Measurements from ENCODE around the gene AIP.
"Not testable (repeated sequence)": the region's sequence is repeated elsewhere in the genome, so short reads cannot be mapped to it uniquely, and the experiment has no call there.

The AIP gene

DNA sequence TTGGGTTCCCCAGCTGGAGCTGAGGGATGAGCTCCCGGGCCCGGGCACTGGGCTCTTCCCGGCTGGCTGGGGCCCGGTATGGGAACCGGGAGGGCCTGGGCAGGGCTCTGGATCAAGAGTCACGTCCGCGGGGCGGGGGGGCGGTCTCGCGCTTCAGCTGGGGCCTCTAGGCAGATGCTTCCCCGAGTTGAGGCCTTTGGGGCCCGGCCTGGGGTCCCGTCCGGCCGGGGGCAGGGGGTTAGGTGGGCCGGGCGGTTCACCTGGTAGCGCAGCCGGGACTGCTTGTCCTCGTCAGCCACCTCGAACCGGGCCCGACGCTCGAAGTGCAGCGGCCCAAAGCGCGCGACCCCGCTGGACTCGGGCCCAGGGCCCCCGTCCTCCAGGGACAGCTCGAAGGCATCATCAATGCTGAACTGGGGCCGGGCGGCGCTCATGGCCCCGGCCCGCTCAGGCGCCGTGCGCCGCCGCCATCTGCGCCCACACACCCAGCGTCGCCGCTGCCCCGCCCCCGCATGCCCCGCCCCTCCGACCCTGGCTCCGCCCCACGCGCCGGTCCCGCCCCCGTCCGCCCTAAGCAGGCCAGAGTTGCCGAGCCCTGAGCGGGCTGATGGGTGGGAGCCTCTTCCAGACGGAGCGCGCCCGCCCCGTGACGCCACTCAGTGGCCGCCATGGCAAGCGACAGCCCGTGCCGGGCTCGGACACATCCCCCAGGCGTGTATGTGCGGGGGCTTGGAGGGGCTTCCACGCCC lies 13.9 kb upstream of the AIP start, which contains the start of gene TMEM134:
Gene TMEM134 (minus strand): TSS at position 493 of the 749 bp plus-strand sequence. CDS start 59 bp downstream, at position 434.
- peak; percentile 77 to 79 for DNase-seq (ENCODE audit: low read depth in 2 of 2)

DNA sequence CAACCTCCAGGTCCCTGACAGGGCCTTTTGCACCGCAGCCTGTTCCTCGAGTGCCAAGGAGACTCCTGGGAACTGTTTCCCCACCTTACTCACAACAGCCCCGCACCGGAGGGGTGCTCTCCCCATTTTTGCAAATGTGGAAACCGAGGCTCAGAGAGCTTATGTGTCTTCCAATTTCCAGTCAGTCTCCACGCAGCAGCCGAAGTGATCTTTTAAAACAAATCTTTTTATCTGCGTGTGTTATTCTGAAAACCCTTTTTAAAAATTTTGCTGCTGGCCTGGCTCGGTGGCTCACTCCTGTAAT lies 13.4 kb upstream of the AIP start:
- DNase-seq (ENCODE audit: low read depth in 2 of 2) = no peak

DNA sequence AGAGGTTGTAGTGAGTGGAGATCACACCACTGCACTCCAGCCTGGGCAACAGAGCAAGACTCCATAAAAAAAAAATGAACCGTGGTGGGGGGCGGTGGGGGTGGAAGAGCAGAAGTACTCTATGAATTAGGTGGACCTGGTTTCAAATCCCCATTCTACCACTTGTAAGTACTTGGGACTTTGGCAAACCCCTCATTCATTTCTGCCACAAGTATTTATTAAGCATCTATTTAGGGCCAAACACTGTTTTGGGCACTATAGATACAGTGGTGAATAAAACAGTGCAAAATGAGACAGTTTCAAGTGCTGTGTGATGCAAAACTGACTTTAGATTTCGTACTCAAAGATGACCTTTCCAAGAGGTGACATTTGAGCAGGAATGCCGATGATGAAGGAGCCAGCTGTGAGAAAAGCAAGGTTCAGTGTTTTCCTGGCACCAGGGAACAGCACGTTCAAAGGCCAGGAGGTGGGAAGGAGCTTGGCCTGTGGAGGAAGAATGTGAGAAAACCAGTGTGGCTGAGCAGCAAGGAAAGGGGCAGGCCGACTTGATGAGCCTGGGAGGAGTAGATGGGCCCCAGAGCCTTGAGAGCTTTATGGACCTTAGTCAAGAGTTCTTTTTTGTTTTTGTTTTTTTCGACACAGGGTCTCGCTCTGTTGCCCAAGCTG lies 12.4 kb upstream of the AIP start:
- DNase-seq (ENCODE audit: low read depth in 2 of 2) = no peak

DNA sequence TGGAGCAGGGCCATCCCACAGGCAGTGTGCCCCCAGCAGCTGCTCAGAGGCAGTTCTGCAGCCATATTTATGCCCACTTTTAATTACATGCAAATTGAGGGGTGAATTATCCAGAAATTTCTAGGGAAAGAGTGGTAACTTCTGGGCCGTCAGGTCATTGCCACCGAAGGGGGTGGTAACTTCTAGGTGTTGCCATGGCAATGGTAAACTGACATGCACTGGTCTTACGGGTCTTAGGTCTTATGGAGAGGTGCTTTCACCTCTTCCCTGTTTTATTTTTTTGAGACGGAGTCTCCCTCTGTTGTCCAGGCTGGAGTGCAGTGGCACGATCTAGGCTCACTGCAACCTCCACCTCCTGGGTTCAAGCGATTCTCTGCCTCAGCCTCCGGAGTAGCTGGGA lies 9.9 kb upstream of the AIP start:
- no peak for DNase-seq (ENCODE audit: low read depth in 2 of 2)

DNA sequence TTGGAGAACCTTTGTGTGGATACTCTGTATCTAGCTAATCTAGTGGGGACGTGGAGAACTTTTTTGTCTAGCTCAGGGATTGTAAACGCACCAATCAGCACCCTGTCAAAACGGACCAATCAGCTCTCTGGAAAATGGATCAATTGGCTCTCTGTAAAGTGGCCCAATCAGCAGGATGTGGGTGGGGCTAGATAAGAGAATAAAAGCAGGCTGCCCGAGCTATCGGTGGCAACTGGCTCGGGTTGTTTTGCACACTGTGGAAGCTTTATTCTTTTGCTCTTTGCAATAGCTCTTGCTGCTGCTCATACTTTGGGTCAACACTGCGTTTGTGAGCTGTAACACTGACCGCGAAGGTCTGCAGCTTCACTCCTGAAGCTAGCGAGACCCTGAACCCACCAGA lies 6.1 kb upstream of the AIP start:
- not testable (repeated sequence) for DNase-seq (ENCODE audit: low read depth in 2 of 2)

DNA sequence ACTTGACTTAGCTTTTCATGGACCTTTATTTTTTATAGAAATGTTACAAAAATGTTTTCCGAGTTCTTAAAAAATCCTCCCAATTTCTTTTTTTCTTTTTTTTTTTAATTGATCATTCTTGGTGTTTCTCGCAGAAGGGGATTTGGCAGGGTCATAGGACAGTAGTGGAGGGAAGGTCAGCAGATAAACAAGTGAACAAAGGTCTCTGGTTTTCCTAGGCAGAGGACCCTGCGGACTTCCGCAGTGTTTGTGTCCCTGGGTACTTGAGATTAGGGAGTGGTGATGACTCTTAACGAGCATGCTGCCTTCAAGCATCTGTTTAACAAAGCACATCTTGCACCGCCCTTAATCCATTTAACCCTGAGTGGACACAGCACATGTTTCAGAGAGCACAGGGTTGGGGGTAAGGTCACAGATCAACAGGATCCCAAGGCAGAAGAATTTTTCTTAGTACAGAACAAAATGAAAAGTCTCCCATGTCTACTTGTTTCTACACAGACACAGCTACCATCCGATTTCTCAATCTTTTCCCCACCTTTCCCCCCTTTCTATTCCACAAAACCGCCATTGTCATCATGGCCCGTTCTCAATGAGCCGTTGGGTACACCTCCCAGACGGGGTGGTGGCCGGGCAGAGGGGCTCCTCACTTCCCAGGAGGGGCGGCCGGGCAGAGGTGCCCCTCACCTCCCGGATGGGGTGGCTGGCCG lies 5.3 kb upstream of the AIP start:
- not testable (repeated sequence) for DNase-seq (ENCODE audit: low read depth in 2 of 2)

DNA sequence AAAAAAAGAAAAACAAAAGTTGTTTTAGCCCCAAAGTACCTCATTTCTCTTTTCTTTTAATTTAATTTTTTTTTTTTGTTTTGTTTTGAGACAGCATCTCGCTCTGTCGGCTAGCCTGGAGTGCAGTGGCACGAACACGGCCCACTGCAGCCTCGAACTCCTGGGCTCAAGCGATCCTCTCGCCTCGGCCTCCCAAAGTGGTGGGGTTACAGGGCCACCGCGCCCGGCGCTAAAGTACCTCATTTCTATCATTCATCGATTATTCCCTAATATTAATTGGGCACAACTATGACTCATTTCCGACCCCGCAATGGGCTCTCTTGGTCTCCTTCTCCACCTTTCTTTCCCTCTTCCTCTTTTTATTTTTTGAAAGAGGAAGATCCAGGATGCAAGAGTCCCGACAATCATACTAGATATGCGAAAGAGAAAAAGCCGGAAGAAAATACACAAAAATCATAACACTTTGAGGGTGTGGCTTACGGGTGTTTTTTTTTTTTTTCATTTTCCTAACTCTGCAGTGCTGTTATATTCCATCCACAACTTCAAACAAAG lies 475 bp upstream of the AIP start:
- no peak for DNase-seq (ENCODE audit: low read depth in 2 of 2)

DNA sequence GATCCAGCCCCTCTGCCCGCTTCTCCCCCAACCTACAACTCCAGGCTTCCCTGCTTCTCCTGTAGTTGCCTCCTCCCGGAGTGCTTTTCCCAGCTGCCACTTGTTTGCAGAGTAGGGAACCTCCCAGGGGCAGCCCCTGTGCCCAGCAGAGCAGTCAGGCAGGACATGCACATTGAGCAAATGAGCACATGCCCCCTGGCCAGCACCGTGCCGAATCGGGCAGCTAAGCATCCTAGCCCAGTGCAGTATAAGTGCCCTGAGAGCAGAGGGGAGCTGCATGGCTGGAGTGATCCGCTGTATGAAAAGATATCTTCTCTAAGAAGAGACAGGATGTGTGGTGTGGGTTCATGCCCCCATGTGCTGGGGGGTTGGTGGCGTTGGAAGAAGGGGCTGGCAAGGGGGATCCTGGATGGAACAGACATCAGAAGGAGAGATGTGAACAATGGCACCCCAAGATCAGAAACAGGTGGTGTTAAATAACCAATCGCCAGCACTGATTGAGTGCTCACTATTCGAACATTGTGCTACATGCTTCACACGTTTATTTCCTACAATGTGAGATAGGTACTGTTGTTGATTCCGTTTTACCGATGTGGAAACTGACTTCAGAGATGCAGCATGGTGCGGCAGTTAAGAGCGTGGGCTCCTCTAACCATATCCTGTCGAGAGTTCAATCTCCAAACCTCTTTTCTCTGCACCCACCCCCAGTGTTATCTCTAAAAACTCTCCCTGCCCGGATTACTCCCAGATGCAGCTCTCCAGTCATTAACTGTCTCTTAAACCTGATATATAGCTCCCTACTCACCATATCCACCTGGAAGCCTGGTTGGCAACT lies 1.2 kb downstream of the AIP start:
- no peak for DNase-seq (ENCODE audit: low read depth in 2 of 2)

DNA sequence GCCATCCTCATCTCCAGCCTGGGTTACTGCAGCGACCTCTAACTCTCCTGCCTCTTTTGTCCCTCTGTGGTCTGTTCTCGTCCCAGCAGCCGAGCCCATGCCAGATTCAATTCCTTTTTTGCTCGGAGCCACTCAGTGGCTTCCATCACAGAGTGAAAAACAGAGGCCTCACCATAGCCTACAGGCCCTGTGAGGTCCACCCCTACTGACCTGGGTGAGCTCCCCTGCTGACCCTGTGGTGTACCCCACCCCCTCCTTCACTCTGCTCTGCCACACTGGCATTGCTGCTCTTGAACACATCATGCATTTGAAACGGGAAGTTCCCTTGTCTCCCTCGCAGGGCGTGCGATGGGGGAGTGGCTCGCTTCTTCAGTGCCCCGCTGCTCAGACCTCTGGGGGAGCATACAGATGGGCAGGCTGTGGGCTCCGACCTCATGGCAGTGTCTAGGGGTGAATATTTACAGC lies 2.1 kb downstream of the AIP start:
- no peak for DNase-seq (ENCODE audit: low read depth in 2 of 2)

DNA sequence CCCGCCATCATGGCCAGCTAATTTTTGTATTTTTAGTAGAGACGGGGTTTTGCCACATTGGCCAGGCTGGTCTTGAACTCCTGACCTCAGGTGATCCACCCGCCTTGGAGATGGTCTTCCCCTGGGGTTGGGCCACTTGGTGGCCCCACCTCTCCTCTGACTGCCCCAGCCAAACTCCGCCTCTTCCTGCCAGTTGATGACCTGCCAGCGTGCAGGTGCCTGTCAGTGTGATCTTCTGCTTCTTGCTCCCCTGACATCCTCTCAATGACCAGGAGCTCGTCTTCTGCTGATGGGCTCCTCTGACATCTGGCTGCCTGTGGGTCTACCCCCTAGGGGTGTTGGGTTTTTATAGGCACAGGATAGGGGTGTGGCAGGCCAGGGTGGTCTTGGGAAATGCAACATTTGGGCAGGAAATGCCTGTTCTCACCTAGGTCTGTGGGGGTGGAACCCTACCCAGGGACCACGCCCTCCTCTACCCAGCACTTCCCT lies 3.1 kb downstream of the AIP start:
- DNase-seq (ENCODE audit: low read depth in 2 of 2) = not testable (repeated sequence)

DNA sequence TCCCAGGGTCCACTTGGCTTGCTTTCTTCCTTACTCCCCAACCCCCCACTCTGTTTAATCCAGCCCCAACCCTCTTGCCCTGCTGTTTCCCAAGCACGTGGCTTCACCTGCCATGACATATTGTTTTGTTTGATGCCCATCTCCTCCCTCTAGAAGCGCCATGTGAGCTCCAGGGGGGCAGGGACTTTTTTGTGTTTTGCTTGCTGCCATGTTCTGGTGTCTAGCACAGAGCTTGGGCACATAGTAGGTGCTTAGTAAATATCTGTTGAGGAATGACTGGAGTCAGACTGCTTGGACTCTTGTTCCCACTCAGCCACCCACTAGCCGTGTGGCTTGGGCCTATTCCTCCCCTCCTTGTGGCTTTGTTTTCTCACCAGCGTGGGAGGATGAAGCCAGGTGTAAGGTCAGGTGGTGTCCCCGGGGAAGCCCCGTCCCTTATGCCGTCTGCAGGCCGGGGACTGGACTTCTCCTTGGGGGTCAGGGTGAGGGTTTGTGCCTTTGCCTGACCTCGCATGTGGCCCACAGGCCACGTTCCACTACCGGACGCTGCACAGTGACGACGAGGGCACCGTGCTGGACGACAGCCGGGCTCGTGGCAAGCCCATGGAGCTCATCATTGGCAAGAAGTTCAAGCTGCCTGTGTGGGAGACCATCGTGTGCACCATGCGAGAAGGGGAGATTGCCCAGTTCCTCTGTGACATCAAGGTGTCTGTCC lies 3.8 kb downstream of the AIP start:
- no peak for DNase-seq (ENCODE audit: low read depth in 2 of 2)

DNA sequence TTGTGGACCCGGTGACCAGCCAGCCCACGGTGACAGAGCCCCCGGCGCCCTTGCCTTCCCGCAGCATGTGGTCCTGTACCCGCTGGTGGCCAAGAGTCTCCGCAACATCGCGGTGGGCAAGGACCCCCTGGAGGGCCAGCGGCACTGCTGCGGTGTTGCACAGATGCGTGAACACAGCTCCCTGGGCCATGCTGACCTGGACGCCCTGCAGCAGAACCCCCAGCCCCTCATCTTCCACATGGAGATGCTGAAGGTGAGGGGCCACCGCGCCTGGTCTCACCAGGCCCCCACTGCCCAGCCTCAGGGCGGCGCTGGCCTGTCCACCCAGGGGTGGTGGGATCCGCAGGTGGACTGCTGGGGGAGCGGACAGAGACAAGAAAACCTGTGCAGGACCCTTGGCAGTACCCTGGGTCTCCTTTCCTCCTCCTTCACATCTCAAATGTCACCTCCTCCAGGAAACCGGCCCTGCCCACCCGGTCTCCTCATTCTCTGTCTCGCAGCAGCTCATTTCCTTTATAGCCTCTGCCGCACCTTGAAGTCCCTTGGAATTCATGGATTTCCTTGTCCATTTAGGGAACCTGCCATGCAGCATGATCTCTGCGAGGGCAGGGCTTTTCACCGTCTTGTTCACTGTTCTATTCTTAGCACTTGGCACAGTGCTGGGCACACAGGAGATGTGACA lies 6.5 kb downstream of the AIP start:
- DNase-seq (ENCODE audit: low read depth in 2 of 2) = no peak

DNA sequence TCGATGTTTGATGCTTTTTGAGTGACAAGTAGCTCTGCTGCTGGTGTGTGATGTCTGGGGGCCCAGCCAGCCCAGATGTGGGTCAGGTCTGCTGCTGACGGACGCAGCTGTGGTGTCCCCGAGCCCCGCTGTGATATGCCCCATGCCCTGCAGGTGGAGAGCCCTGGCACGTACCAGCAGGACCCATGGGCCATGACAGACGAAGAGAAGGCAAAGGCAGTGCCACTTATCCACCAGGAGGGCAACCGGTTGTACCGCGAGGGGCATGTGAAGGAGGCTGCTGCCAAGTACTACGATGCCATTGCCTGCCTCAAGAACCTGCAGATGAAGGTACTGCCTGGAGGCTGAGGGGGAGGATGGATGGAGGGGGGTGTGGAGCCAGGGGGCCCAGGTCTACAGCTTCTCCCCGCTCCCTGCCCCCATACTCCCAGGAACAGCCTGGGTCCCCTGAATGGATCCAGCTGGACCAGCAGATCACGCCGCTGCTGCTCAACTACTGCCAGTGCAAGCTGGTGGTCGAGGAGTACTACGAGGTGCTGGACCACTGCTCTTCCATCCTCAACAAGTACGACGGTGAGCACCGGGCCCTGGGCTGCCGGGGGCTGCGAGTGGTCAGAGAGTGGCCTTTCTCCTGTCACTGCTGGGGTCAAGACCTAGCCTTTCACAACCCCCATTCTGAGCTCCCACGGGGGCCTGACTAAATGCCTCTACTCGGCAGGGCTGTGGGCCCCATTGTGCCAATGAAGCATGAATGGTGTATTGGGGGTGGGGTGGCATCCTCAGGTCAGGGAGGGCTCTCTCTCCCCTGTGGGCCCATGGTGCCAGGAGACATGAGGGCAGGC lies 7.3 kb downstream of the AIP start:
- DNase-seq (ENCODE audit: low read depth in 2 of 2) = no peak

DNA sequence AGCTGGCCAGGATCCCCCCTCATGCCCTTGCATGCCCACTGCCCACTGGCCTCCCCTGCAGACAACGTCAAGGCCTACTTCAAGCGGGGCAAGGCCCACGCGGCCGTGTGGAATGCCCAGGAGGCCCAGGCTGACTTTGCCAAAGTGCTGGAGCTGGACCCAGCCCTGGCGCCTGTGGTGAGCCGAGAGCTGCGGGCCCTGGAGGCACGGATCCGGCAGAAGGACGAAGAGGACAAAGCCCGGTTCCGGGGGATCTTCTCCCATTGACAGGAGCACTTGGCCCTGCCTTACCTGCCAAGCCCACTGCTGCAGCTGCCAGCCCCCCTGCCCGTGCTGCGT lies 7.9 kb downstream of the AIP start:
- DNase-seq (ENCODE audit: low read depth in 2 of 2) = no peak

DNA sequence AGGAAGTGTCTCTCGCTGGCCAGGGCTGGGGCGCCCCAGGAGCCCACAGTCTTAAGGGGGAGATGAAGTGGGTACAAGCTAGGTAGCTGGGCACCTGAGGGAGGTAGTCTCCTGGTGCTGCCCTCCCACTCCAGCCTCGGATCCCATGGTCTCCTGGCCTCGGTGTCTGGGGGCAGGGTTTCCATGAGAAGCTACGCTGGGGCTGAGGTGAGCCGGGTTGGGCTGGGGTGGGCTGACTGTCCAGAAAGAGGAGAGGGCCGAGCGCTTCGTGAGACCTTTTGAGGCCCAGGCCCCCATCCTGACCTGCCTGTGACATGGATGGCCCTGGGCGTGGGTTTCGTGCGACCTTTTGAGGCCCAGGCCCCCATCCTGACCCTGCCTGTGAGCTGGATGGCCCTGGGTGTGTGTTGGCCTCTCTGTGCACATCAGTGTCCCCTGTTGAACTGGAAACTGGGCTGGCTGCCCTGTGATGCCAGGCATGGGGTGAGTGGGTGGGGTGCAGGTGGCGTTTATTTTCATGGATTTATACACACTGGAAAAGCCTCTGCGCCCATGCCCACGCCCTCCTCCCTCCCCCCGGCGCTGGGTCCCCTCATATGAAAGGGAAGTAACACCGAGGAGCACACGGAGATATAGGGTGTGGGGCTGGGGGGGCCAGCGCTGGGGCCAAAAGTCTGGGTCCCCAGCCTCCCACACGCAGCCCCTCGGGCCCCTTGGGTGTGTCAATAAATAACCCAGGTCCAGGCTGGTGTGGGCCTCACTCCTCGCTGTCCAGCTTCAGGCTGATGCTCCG lies 8.6 kb downstream of the AIP start:
- no peak for DNase-seq (ENCODE audit: low read depth in 2 of 2)

DNA sequence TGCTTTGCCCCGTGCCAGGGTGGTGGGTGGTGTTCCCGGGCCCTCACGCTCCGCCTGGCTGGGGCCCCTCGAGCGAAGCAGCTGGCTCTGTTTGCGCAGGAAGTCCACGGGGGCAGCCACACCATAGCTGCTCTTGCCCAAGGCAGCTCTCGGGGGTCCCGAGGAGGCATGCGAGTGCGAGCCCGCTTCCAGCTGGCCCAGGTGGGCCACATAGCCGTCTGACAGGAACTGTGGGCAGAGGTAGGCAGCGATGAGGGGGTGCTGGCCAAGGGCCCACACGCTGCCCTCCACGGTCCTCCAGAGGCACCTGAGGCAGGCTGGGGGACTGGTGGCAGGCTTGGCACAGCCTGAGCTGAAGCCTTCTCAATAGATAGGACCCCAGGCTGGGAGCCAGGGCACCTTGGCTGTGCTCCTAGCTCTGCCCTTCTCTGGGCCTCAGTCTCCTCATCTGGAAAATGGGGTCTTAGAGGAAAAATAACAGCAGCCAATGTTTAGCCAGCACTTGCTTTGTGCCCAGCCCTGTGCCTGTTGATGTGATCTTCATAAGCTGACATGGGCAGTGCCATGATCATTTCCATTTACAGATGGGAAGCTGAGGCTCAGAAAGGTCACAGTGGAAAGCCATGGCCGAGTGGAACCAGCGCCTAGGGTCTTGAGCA lies 9.4 kb downstream of the AIP start:
- no peak for DNase-seq (ENCODE audit: low read depth in 2 of 2)

DNA sequence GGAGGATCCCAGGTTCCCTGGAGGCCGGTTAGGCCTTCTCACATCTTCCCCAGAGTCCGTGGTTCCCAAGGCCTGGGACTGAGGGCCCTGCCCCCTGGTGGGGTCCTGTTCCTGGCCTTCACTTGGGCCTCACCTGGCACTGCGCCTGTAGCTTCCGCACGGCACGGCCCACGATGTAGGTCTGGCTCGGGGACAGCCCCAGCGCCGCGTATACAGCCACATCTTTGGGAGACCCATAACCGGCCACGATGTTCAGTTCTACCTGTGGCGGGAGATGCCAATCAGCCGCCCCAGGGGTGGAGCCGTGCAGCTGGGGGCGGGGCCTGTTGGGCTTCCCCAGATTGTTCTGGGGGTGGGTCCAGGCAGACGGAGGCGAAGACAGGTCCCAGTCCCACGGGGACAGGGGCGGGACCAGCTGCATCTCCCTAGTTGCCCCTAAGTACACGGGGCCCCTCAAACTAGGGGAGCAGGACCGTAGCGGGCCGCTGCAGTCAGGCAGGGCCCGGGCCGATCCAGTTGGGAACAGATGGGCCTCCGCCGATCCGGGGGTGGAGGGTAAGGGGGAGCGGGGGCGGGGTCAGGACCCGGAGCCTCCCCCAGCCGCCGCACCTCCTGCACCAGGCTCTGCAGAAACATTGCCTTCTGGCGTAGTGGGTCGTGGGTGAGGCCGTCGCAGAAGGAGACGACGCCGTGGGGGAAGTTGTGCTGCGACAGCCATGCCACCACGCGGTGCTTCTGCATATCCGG lies 10.1 kb downstream of the AIP start:
- no peak for DNase-seq (ENCODE audit: low read depth in 2 of 2)

Data from fibroblast of skin of left quadriceps (primary cell).